OCI-LY1 (cell line): Measurements from ENCODE around the gene OSBPL3.

ENCODE experiments used
- EZH2 ChIP-seq: fragments of 200-600 bp; sonication (generic), shearing (Covaris generic); IDR thresholded peaks from 2 replicates; pipeline ENCODE4 v1.8.0; 2017; ENCODE audit warnings: borderline replicate concordance, mixed run types, mild to moderate bottlenecking, antibody characterized with exemption, low read length, moderate library complexity, mixed read lengths
- TF ChIP-seq, protein P1 (sequence below): fragments of 200-600 bp; sonication (generic), shearing (Covaris generic); IDR thresholded peaks from 2 replicates; pipeline ENCODE4 v1.5.1; 2017; ENCODE audit warnings: mild to moderate bottlenecking, antibody characterized with exemption, low read length, moderate library complexity, mixed read lengths

GRCh38 chr7:24858108-24858977 is 121.6 kb downstream of the OSBPL3 start:
- TF ChIP-seq, protein P1, sequence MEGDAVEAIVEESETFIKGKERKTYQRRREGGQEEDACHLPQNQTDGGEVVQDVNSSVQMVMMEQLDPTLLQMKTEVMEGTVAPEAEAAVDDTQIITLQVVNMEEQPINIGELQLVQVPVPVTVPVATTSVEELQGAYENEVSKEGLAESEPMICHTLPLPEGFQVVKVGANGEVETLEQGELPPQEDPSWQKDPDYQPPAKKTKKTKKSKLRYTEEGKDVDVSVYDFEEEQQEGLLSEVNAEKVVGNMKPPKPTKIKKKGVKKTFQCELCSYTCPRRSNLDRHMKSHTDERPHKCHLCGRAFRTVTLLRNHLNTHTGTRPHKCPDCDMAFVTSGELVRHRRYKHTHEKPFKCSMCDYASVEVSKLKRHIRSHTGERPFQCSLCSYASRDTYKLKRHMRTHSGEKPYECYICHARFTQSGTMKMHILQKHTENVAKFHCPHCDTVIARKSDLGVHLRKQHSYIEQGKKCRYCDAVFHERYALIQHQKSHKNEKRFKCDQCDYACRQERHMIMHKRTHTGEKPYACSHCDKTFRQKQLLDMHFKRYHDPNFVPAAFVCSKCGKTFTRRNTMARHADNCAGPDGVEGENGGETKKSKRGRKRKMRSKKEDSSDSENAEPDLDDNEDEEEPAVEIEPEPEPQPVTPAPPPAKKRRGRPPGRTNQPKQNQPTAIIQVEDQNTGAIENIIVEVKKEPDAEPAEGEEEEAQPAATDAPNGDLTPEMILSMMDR: no peak
- no peak for TF ChIP-seq EZH2
